Upper lobe of left lung (tissue), 4 donors: ENCODE measurements around the gene ASB16.

Experiments used
- EP300 ChIP-seq, 4 donors: sonication (generic); formaldehyde crosslinking; IDR thresholded peaks; one replicate each; pipeline ENCODE4 v1.5.1; 2017; ENCODE audit warnings: antibody characterized with exemption in 4 of 4, control low read depth in 2 of 4
- POLR2A ChIP-seq, 4 donors: fragments of 450-650 bp; IDR thresholded peaks; one replicate each; pipeline ENCODE4 v1.5.1; 2016 to 2017; ENCODE audit warnings: antibody characterized with exemption in 4 of 4, mild to moderate bottlenecking in 2 of 4
- POLR2AphosphoS5 ChIP-seq, 2 donors: sonication (generic); formaldehyde crosslinking; IDR thresholded peaks; one replicate each; pipeline ENCODE4 v1.5.1; 2017; ENCODE audit warnings: antibody characterized with exemption in 2 of 2
- TF ChIP-seq, protein P1 (sequence below), 6 experiments: fragments of 450-650 bp in 4 of 6; fragments of 200-600 bp in 2 of 6; sonication (generic) in 2 of 6; IDR thresholded peaks; one replicate each; pipeline ENCODE4 v1.5.1; 2016 to 2019; ENCODE audit warnings: antibody characterized with exemption in 6 of 6

DNA sequence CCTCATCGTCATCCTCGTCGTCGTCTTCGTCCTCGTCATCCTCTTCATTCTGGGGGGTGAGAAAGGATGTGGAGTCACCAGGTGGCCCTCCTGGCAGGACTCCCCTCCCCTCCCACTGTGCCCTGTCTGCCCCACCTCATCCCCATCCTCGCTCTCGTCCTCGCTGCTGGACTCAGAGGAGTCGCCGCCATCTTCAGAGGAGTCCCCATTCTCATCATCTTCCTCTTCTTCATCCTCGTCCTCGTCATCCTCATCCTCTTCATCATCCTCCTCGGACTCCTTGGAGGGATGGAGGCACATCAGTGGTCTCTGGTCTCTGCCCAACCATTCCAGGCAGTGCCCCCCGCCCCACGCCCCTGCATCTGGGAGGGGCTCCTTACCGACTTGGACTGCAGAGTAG lies 36.8 kb downstream of the ASB16 start:
- TF ChIP-seq POLR2A (IDR thresholded peaks at IDR 0.05) (no peak), POLR2AphosphoS5 (IDR thresholded peaks at IDR 0.05) (no peak), EP300 (IDR thresholded peaks at IDR 0.05) (no peak)
- TF ChIP-seq, protein P1, sequence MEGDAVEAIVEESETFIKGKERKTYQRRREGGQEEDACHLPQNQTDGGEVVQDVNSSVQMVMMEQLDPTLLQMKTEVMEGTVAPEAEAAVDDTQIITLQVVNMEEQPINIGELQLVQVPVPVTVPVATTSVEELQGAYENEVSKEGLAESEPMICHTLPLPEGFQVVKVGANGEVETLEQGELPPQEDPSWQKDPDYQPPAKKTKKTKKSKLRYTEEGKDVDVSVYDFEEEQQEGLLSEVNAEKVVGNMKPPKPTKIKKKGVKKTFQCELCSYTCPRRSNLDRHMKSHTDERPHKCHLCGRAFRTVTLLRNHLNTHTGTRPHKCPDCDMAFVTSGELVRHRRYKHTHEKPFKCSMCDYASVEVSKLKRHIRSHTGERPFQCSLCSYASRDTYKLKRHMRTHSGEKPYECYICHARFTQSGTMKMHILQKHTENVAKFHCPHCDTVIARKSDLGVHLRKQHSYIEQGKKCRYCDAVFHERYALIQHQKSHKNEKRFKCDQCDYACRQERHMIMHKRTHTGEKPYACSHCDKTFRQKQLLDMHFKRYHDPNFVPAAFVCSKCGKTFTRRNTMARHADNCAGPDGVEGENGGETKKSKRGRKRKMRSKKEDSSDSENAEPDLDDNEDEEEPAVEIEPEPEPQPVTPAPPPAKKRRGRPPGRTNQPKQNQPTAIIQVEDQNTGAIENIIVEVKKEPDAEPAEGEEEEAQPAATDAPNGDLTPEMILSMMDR (IDR thresholded peaks at IDR 0.05), result no peak
